HG03103 (cell line): Measurements from ENCODE around the gene NUDT21.
"Not testable (repeated sequence)": the region's sequence is repeated elsewhere in the genome, so short reads cannot be mapped to it uniquely, and the experiment has no call there.

ENCODE experiments used
- ATAC-seq: cut with Tn5 transposase; IDR thresholded peaks from one replicate; pipeline ENCODE4 v1.9.1; 2021; ENCODE audit warnings: low read depth; ENCODE audit not compliant: unreplicated experiment

The NUDT21 gene

DNA sequence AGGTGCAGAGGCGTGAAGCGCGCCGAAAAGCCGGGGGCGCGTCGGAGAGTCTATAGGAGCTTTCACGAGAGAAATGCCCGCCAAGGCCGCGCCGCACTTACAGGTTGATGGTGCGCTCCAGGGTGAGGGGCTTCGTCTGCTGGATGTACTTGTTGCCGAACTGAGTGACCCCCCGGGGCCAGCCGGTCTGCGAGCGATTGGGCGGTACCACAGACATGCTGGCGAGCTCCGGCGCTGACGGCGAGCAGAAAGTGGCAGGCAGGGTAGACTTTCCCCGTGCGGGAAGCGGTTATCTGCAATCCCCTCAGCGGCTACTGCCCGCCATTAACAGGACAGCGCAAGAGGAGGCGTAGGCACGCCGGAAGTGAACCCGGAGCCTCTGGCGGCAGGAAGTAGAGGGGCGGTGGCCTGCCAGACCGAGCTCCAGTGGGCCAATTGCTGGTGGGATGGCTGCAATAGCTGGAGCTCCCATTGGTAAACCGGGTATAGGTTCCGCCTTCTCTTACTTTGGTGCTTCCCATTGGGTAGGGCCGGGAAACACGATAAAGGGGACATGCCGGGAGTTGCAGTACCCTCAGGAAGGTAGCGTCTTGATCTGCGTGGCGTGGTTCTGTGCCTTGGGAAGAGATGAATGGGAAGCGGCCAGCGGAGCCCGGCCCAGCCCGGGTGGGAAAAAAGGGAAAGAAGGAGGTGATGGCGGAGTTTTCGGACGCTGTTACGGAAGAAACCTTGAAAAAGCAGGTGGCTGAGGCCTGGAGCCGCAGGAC is at the start of gene NUDT21, which contains the start of gene OGFOD1:
TSS of gene NUDT21 (minus strand) at position 347 of the 767 bp plus-strand sequence. CDS start at position 217, 130 bp downstream.
TSS of gene OGFOD1 (plus strand) at position 569 of the 767 bp plus-strand sequence. CDS start at position 628, 59 bp downstream.
- peak; percentile 96 for ATAC-seq

DNA sequence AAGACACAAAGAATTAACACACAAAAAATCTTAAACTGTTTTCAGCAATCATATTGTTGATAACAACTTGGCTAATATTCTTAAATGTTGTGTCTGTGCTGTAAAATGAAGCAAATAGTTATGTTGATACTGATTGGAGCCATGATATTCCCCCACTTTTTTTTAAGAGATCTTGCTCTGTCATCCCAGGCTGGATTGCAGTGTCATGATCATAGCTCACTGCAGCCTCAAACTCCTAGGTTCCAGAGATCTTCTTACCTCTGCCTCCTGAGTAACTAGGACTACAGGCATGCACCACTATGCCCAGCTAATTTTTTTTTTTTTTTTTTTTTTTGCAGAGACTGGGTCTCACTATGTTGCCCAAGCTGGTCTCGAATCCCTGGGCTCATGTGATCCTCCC is 42.7 kb upstream of the NUDT21 start:
- no peak for ATAC-seq

DNA sequence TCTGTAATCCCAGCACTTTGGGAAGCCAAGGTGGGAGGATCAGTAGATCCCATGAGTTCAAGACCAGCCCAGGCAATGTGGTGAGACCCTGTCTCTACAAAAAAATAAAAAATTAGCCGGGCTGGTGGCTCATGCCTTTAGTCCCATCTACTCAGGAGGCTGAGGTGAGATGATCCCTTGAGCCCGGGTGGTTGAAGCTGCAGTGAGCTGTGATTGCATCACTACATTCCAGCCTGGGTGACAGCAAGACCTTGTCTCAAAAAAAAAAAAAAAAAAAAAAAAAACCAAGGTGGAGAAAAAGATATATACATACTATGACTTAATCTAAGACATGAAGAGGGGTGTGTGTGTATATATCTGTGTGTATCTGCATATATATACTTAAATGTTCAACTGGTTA is 42.0 kb upstream of the NUDT21 start:
- ATAC-seq: no peak

DNA sequence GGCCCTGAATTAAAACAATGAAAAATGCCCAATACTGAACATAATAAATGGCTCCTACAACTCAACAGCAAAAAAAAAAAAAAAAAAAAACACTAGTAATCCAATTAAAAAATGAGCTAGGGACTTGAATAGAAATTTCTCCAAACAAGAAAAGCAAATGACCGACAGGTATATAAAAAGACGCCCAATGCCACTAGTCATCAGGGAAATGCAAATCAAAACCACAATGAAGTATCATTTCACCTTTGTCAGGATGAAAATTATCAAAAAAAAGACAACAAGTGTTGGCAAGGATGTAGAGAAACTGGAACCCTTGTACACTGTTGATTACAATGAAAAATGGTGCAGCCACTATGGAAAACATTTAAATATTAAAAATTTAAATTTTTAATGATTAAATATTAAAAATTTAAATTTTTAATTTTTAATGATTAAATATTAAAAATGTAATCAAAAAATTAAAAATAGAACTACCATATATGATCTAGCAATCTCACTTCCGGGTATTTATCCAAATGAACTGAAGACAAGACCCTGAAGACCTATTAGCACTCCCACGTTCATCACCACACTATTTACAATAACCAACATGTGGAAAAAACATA is 40.6 kb upstream of the NUDT21 start:
- no peak for ATAC-seq

DNA sequence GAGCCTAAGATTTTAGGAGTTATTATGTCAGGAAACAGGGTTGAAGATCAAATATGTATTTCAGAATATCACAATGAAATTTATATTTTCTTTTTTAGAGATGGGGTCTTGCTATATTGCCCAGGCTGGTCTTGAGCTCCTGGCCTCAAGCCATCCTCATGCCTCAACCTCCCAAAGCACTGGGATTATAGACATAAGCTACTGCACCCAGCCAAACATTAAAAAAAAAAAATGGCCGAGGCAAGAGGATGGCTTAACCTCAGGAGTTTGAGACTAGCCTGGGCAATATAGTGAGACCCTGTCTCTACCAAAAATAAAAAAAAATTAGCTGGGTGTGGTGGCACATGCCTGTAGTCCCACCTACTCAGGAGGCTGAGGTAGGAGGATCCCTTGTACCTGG is 37.7 kb upstream of the NUDT21 start:
- not testable (repeated sequence) for ATAC-seq

DNA sequence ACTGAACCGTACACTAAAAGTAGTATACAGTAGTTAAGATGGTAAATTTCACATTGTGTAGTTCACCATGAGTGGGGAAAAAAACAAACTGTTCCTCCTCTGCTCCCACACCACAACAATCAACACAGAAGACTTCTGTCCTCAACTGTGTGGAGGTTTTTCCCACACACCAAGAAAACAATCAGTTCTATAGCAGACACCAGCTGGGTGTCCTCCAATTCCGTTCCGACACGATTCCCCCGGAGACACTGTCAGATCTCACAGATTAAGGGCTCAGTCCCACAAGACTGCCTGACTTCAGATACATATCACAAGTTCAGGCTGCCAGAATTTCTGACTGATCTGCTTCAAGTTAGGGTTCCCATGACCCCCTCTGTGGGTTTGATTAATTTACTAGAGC is 36.9 kb upstream of the NUDT21 start:
- no peak for ATAC-seq

DNA sequence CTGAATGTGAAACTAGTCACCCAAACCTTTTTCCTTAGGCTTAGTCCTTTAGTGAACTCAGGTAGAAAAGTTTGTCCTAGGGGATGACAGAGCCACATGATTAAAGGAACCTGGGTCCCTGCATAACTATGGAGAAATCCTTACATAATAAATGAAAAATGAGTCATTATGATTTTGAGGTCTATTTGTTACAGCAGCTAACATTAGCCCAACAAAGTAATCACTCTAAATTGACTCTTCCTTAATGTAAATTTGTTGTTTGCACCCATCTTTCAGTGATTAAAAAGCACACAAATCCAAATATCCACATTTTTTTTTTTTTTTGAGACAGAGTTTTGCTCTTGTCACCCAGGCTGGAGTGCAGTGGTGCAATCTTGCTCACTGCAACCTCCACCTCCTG is 32.3 kb upstream of the NUDT21 start:
- no peak for ATAC-seq

DNA sequence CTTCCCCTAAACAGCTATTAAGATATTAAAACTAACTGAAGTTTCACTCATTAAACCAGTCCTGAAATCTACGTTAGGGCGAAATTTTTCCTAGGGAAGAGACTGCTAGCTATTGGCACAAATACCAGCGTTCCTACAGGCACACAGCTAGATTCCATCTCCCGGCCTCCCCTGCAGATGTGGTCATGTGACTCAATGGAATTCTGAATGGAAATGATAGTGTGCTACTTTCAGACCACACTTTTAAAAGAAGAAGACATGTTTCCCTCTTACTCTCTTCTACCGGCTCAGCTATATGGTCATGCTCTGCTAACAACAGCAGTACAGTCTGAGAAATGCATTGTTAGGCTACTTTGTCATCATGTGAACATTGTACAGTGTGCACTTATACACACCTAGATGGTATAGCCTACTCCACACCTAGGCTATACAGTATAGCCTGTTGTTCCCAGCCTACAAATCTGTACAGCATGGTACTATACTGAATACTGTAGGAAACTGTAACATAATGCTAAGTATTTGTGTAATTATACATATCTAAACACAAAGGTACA is 31.6 kb upstream of the NUDT21 start:
- no peak for ATAC-seq

DNA sequence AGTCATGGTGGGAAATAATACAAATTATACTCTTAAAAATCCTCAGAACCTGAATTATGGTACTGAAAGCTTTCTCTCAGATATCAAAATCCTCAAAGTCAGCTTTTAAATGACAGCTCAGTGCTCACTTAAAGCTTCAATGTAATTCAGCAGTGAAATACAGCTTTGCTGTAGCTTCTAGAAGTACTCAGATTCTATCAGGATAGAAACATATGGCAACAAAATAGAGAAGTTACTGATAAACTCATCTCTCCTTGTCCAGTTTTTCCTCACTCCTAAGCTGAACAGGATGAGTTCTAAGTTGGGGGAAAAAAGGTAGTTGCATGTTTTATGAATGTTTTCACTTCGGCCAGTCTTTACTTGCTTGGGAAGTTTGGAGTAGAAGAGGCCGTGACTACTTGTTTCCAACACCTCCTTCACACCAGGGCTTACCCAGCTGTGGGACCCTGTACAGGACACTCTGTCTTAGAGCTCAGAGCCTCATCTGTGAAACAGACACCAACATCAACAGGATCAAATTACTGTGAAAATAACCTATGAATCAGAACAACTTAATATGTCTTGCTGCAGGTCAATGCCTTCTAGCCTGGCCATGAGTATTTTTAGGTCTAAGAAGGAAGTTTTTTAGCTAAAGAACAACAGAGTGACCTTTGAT is 30.5 kb upstream of the NUDT21 start:
- ATAC-seq: no peak

DNA sequence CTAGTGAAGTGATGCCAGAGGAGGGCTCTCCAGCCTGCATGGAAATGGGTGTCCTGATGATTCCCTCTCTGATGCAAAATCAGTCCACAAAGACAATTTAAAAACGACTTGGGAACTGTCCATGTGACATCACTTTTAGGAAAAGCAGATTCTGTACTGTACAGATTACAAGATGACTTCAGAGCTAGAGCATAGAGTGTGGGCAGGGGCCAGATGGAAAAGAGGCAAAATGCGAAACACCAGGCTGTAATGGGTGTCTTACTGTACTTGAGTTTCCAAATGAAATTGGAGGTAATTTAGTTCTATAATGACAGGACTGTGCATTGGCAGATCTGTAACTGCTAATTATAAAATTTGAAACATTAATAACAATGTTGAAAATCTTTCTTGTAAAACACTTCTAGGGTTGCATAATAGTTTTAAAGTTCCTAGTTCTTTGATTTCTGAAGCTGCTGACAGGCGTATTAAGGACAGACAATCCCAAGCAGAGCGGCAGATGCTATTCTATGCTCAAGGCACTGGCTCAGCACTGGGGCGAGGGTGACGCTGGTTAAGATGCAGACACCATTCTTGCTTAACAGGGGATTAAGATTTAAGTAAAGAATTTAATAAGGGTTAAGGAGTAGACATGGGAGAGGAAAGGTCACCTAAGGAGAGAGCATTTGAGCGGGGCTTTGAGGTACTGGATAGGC is 29.8 kb upstream of the NUDT21 start:
- no peak for ATAC-seq

DNA sequence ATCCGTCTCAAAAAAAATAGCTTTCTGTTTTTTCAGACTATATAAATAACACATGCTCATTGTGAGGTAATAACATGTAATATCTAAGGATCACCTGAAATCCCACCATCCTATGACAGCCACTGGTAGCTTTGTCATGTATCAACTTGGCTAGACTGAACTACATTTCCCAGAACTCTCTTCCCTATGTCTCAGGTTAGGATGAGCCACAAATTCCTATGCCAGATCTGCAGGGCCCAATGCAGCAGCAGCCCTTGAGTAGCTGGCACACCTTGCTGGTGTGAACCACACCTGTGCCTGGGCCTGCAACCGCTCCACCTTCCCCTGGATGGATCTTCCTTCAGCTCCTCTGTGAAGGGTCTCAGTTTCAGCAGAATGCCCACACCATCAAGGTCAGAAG is 28.3 kb upstream of the NUDT21 start:
- ATAC-seq: no peak

DNA sequence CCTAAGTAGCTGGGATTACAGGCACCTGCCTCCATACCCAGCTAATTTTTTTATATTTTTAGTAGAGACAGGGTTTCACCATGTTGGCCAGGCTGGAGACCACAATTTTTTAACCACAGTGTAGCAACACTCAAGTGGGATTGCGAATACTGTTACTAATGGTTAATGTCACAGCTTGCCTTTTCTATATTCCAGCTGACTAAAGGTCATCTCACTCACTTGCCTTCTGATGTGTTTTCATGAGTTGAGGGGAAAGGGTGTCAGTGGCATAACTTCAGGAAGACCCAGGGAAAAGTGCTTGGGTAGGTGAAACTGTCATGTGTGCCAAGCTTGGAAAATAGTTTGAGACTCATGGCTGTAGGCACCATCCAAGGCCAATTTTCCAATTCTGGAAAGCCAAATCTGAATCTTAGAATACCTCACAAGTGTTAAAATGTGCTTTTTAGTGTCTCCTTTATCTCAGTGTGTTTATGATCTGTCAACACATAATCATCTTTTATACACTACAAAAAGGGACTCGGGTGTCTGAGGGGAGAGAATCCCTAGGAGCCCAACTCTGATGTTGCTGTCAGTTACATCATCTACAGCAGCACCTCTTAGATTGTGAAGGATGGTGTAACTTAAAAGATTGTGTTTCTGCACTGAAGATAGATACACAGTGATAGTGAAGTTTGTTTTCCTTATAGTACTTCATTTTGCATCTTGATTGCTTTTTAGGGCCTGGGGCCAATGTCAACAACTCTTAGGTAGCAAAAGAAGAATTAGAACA is 27.3 kb upstream of the NUDT21 start:
- ATAC-seq: no peak

DNA sequence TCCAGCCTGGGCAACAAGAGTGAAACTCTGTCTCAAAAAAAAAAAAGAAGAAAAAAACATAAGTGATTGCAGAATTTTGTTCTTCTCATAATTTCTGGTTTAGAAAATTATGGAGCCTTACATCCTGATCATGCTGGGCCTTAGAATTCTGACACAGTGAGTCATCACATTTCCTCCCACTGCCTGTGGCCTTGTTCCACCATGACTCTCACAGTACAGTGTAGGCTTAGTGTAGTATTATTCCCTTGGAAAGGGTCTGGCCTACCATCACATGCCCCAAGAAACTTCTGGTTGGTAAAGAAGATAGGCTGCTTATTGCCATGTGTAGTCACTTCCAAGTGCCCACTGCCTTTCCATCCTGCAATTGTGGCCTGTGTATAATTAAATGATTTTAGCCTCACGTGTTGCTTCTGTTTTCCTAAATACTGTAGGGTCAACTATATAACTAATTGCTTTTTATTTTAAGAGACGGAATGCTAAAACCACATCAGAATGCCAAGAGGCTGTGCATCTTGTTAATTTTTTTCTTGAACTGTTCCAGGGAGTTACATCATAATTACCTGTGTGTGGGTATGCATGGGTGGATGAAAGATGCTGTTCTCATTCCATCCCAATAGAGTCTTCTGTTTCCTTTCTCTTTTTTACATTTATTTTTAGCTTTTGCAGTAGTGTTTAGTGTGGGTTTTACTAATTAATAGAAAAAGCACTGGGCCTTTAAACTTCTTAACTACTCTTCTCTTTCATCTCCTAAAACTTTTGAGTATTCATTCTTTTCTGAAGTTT is 26.2 kb upstream of the NUDT21 start:
- no peak for ATAC-seq

DNA sequence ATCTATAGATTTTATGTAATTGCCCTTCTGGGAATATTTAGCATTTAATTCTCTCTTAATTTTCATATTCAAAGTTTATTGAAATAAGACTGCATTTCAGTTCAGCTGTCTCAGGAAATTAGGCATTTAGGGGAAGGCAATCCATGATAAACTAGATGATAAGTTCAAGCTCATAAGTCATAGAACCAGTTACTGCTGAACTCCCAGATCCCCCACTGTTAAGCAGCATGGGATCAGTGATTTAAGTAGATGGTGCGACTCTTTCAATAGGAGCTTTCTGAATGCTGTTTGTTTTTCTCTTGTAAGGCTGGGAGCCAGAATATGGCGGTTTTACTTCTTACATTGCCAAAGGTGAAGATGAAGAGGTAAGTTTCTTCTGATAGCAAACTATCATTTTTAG is 24.1 kb upstream of the NUDT21 start:
- ATAC-seq: no peak

DNA sequence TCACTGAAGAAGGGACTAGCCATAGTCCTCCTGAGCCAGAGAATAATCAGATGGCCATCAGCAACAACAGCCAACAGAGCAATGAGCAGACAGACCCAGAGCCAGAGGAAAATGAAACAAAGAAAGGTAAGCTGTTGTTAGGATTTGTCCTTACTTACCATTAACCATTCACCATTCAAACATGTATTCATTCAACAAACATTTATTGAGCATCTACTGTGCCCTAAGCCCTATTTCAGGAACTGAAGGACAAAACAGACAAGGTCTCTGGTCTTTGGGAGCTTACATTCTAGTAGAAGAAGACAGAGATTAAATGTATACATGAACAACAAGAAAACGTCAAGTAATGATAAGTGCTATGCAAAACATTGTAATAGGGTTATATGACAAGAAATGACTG is 19.5 kb upstream of the NUDT21 start:
- ATAC-seq: no peak

DNA sequence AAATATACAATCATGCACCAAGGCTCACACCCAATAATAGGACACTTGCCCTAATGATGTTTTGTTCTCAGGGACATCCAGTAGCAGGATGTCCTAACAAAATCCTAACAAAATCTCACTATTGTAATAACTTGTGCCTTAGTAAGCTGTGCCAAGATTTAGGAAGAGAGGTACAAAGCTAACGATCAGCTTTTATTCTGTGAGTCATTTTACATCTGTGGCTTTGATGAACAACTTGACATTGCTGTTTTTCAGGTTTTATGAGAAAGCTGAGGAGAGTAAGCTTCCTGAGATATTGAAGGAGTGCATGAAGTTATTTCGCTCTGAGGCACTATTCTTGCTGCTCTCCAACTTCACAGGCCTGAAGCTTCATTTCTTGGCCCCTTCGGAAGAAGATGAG is 19.1 kb upstream of the NUDT21 start:
- ATAC-seq: no peak

DNA sequence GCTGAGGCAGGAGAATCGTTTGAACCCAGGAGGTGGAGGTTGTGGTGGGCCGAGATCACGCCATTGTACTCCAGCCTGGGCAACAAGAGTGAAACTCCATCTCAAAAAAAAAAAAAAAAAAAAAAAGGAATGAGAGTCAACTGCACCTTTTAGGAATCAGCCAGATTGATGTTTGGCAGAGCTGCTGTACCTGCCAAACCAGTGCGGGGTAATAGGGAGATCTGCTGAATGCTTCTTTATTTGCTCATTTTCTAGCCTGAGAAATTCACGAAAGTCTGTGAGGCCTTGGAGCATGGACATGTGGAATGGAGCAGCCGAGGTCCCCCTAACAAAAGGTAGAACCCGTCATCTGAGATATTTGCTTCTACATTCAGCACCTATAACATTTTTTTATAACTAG is 18.6 kb upstream of the NUDT21 start:
- no peak for ATAC-seq

DNA sequence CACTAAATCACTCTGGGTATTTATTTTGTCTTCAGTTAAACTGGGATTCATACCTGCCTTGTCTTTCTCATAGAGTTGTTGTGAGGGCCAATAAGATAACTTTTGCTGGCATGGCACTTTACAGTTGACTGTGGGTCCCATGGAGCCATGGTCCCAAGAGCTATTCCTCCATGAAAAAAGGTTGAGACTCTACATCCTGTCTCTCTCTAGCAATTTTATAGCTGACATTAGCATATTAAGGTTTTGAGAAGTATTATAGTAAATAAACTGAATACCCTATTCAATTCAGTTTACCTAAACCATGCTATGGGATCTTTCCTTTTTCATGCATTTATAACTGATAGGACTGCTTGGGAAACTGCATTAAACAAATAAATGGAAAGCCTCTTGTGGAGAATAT is 17.7 kb upstream of the NUDT21 start:
- ATAC-seq: no peak

DNA sequence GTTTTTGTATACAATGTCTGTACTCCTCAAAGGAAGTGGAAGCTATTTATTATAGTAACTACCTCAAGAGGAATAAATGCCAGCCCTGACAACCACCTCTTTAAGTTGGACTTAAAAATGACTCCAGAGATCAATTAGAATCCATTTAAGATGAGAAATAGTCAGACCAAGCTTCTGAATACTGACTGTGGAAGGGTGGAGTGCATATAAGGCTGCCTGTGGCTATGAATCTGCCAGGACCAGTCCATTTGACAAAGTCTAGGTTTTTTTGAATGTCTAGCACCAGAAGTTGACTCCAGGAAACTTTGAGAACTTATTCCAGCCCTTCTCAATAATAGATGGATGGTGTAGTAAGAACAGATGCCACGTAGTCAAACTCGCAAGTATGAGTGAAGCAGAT is 15.2 kb upstream of the NUDT21 start:
- no peak for ATAC-seq
